ENCODE results near the gene SYP. TPM values are rescaled to one million over a fixed set of nuclear protein-coding genes. Genes with fewer than 3 reads are reported as not detected.
"Not testable (repeated sequence)": the region's sequence is repeated elsewhere in the genome, so short reads cannot be mapped to it uniquely, and the experiment has no call there.

The SYP gene
- total RNA-seq, 1 donor from 2014 or later, result 1.6 TPM

- Histone ChIP-seq H4K20me1 (ENCODE audit: insufficient read depth, low read length) (no peaks in the 10 kb centered on the region), H3K9ac (ENCODE audit: low read length) (no peak overlapping the region), H3K4me3 (ENCODE audit: insufficient read depth, low read depth, low read length) (no peak overlapping the region), H3K27me3 (ENCODE audit: insufficient read depth, low read length) (no peaks in the 10 kb centered on the region), H3K4me2 (ENCODE audit: low read length) (no peak overlapping the region), H3K9me3 (ENCODE audit: insufficient read depth, low read depth, low read length) (no peaks in the 10 kb centered on the region), H3K36me3 (ENCODE audit: insufficient read depth, low read length) (no peaks in the 10 kb centered on the region), H3K4me1 (ENCODE audit: insufficient read depth, low read length) (no peaks in the 10 kb centered on the region), H3K79me2 (ENCODE audit: insufficient read depth, low read length) (no peaks in the 10 kb centered on the region), H2AFZ (ENCODE audit: low read depth, low read length) (no peak overlapping the region), H3K27ac (ENCODE audit: low read depth, low read length) (no peak overlapping the region)
- TF ChIP-seq EZH2 (IDR thresholded peaks at IDR 0.05; ENCODE audit: insufficient read depth, low read length), result no peak
- no peak for TF ChIP-seq CTCF (IDR thresholded peaks at IDR 0.05; ENCODE audit: insufficient read depth, low read depth, low read length)
- no peak for DNase-seq (ENCODE audit: low read depth)
- peaks cover 2% of the 10 kb centered on the region for H3K36me3 Mint-ChIP-seq (ENCODE audit: low read depth, unreplicated experiment)
- H3K4me3 Mint-ChIP-seq (ENCODE audit: unreplicated experiment), result no peak overlapping the region
- no peak overlapping the region for H3K27ac Mint-ChIP-seq (ENCODE audit: unreplicated experiment)
- no peak for FAIRE-seq
- H3K27me3 Mint-ChIP-seq (ENCODE audit: low read depth, unreplicated experiment), result no peaks in the 10 kb centered on the region
- no peaks in the 10 kb centered on the region for H3K4me1 Mint-ChIP-seq (ENCODE audit: low read depth, unreplicated experiment)
- H3K9me3 Mint-ChIP-seq (ENCODE audit: unreplicated experiment), result no peaks in the 10 kb centered on the region
These were observed 52.1 kb downstream of the SYP start for GRCh38 chrX:49147936-49148335.

GRCh38 chrX:49147282-49147681 is 52.7 kb downstream of the SYP start:
- H3K4me2 ChIP-seq (ENCODE audit: low read length), result no peak overlapping the region
- H3K9me3 ChIP-seq (ENCODE audit: insufficient read depth, low read depth, low read length), result no peaks in the 10 kb centered on the region
- no peak overlapping the region for H2AFZ ChIP-seq (ENCODE audit: low read depth, low read length)
- no peaks in the 10 kb centered on the region for H3K79me2 ChIP-seq (ENCODE audit: insufficient read depth, low read length)
- Mint-ChIP-seq H3K4me1 (ENCODE audit: low read depth, unreplicated experiment) (no peaks in the 10 kb centered on the region), H3K27me3 (ENCODE audit: low read depth, unreplicated experiment) (no peaks in the 10 kb centered on the region), H3K36me3 (ENCODE audit: low read depth, unreplicated experiment) (peaks cover 2% of the 10 kb centered on the region), H3K4me3 (ENCODE audit: unreplicated experiment) (no peak overlapping the region), H3K27ac (ENCODE audit: unreplicated experiment) (no peak overlapping the region), H3K9me3 (ENCODE audit: unreplicated experiment) (no peaks in the 10 kb centered on the region)
- no peak for TF ChIP-seq CTCF (IDR thresholded peaks at IDR 0.05; ENCODE audit: insufficient read depth, low read depth, low read length)
- TF ChIP-seq EZH2 (IDR thresholded peaks at IDR 0.05; ENCODE audit: insufficient read depth, low read length), result no peak
- H3K27ac ChIP-seq (ENCODE audit: low read depth, low read length), result no peak overlapping the region
- H3K36me3 ChIP-seq (ENCODE audit: insufficient read depth, low read length), result no peaks in the 10 kb centered on the region
- DNase-seq (ENCODE audit: low read depth), result no peak
- no peak overlapping the region for H3K4me3 ChIP-seq (ENCODE audit: insufficient read depth, low read depth, low read length)
- no peaks in the 10 kb centered on the region for H4K20me1 ChIP-seq (ENCODE audit: insufficient read depth, low read length)
- no peaks in the 10 kb centered on the region for H3K4me1 ChIP-seq (ENCODE audit: insufficient read depth, low read length)
- no peaks in the 10 kb centered on the region for H3K27me3 ChIP-seq (ENCODE audit: insufficient read depth, low read length)
- no peak for FAIRE-seq
- H3K9ac ChIP-seq (ENCODE audit: low read length), result no peak overlapping the region

- not testable (repeated sequence) for H3K9ac ChIP-seq (ENCODE audit: low read length); H3K79me2 ChIP-seq (ENCODE audit: insufficient read depth, low read length); H3K4me1 ChIP-seq (ENCODE audit: insufficient read depth, low read length); H3K27me3 Mint-ChIP-seq (ENCODE audit: low read depth, unreplicated experiment); H3K4me2 ChIP-seq (ENCODE audit: low read length); H2AFZ ChIP-seq (ENCODE audit: low read depth, low read length); H3K9me3 Mint-ChIP-seq (ENCODE audit: unreplicated experiment); H3K27ac ChIP-seq (ENCODE audit: low read depth, low read length); H3K36me3 ChIP-seq (ENCODE audit: insufficient read depth, low read length); H3K4me1 Mint-ChIP-seq (ENCODE audit: low read depth, unreplicated experiment); H3K4me3 ChIP-seq (ENCODE audit: insufficient read depth, low read depth, low read length); H3K36me3 Mint-ChIP-seq (ENCODE audit: low read depth, unreplicated experiment); FAIRE-seq; H4K20me1 ChIP-seq (ENCODE audit: insufficient read depth, low read length); H3K4me3 Mint-ChIP-seq (ENCODE audit: unreplicated experiment); H3K9me3 ChIP-seq (ENCODE audit: insufficient read depth, low read depth, low read length); DNase-seq (ENCODE audit: low read depth); H3K27ac Mint-ChIP-seq (ENCODE audit: unreplicated experiment); H3K27me3 ChIP-seq (ENCODE audit: insufficient read depth, low read length)
These were observed 56.8 kb downstream of the SYP start for GRCh38 chrX:49143154-49143553.
